Measurements from ENCODE around the gene WWOX.

WWOX gene

DNA sequence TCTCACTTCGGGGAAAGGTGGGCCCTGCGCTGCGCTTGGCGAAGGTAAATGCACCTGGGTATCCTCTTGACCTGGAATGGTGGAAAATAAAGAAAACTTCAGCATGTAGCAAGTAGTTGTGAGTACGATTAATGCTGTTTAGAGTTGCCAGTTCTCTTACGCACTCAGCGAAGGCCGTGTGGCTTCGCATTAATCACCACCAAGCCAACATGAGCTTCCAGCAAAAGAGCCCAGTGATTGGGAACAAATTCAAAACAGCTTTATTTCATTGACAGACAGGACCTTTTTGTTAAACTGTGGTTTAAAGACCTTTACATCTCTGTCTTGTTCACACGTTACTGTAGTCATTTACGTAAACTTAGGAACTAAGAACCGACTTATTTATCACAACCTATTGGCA, 969.7 kb downstream of the WWOX start:
- TF ChIP-seq POLR2A (IDR thresholded peaks at IDR 0.05; ENCODE audit: extremely low read depth, insufficient read length) (no peak), MYC (IDR thresholded peaks at IDR 0.05; ENCODE audit: low read depth, low read length) (no peak), MAX (IDR thresholded peaks at IDR 0.05; ENCODE audit: low read depth, low read length) (no peak)
- TF ChIP-seq, protein P1, sequence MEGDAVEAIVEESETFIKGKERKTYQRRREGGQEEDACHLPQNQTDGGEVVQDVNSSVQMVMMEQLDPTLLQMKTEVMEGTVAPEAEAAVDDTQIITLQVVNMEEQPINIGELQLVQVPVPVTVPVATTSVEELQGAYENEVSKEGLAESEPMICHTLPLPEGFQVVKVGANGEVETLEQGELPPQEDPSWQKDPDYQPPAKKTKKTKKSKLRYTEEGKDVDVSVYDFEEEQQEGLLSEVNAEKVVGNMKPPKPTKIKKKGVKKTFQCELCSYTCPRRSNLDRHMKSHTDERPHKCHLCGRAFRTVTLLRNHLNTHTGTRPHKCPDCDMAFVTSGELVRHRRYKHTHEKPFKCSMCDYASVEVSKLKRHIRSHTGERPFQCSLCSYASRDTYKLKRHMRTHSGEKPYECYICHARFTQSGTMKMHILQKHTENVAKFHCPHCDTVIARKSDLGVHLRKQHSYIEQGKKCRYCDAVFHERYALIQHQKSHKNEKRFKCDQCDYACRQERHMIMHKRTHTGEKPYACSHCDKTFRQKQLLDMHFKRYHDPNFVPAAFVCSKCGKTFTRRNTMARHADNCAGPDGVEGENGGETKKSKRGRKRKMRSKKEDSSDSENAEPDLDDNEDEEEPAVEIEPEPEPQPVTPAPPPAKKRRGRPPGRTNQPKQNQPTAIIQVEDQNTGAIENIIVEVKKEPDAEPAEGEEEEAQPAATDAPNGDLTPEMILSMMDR (IDR thresholded peaks at IDR 0.05; ENCODE audit: low read depth, low read length), result no peak
- no peak for DNase-seq (ENCODE audit: low read depth)
- no peak overlapping the region for H3K4me3 ChIP-seq (ENCODE audit: low read depth, low read length)

DNA sequence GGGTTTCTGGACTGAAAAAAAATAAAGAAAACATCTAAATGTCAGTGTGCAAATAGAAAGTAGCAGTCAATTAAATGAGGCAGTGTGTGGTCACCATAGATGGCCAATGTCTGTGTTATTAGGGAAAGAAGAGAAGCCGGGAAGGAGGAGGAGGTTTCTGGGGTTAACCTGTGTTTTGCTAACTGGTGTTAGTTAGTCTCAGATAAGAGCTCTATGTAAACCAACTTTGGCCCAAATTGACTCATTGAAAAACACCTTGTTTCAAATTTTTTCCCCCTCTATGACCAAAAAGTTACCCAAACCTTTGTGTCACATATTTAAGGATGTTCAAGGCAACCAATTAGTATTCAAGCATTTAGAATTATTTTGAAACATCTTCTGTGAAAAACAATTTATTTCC, 970.2 kb downstream of the WWOX start:
- DNase-seq (ENCODE audit: low read depth), result no peak
- H3K4me3 ChIP-seq (ENCODE audit: low read depth, low read length), result no peak overlapping the region
- TF ChIP-seq MYC (IDR thresholded peaks at IDR 0.05; ENCODE audit: low read depth, low read length) (no peak), POLR2A (IDR thresholded peaks at IDR 0.05; ENCODE audit: extremely low read depth, insufficient read length) (no peak), MAX (IDR thresholded peaks at IDR 0.05; ENCODE audit: low read depth, low read length) (no peak)
- TF ChIP-seq, protein P1 (IDR thresholded peaks at IDR 0.05; ENCODE audit: low read depth, low read length), result no peak

DNA sequence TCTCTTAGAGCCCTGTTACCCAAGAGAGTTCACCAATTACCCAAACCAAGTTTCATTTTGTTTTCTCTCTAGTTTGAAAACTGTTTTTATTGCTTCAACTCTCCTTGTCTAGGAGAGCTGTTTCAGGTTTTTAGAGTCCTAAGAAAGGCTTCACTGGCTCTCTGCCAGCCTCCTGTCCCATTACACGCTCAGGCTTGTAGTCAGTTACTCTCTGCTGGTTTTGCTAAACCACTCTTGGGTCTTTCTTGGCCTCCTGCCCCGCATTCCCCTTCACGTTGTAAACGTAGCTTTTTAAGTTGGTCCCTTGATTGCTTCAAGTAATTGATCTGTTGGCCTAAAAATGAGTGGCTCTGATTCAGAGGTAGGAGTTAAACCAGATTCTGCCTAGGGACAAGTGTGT, 972.0 kb downstream of the WWOX start:
- DNase-seq (ENCODE audit: low read depth), result no peak
- TF ChIP-seq, protein P1 (IDR thresholded peaks at IDR 0.05; ENCODE audit: low read depth, low read length), result no peak
- no peak for TF ChIP-seq POLR2A (IDR thresholded peaks at IDR 0.05; ENCODE audit: extremely low read depth, insufficient read length)
- TF ChIP-seq MYC (IDR thresholded peaks at IDR 0.05; ENCODE audit: low read depth, low read length), result no peak
- no peak for TF ChIP-seq MAX (IDR thresholded peaks at IDR 0.05; ENCODE audit: low read depth, low read length)
- H3K4me3 ChIP-seq (ENCODE audit: low read depth, low read length), result no peak overlapping the region

- TF ChIP-seq, protein P1 (IDR thresholded peaks at IDR 0.05; ENCODE audit: low read depth, low read length), result no peak
- no peak for TF ChIP-seq POLR2A (IDR thresholded peaks at IDR 0.05; ENCODE audit: extremely low read depth, insufficient read length)
- TF ChIP-seq MYC (IDR thresholded peaks at IDR 0.05; ENCODE audit: low read depth, low read length), result no peak
- no peak for TF ChIP-seq MAX (IDR thresholded peaks at IDR 0.05; ENCODE audit: low read depth, low read length)
- no peak overlapping the region for H3K4me3 ChIP-seq (ENCODE audit: low read depth, low read length)
- no peak for DNase-seq (ENCODE audit: low read depth)
Measured at GRCh38 chr16:79072517-79072916, 973.1 kb downstream of the WWOX start.

DNA sequence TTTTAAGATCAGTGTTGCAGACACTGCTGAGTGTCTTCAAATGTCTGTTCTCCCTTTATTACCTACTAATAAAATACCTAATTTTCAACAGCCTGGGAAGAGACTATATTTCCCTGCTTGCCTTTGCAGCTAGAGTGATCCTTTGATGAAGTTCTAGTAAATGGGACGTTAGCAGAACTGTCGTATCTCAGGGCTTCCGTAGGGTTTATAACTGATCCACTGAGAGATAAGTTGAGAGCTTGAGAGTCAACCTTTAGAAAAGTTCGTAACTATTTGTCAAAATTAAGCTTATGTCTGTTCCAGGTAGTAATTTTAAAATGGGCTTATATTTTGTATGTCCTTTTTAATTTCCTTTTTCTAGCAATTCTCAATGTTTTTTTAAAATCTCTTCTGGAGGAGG, 974.1 kb downstream of the WWOX start:
- no peak for TF ChIP-seq POLR2A (IDR thresholded peaks at IDR 0.05; ENCODE audit: extremely low read depth, insufficient read length)
- TF ChIP-seq MYC (IDR thresholded peaks at IDR 0.05; ENCODE audit: low read depth, low read length), result no peak
- TF ChIP-seq MAX (IDR thresholded peaks at IDR 0.05; ENCODE audit: low read depth, low read length), result no peak
- TF ChIP-seq, protein P1 (IDR thresholded peaks at IDR 0.05; ENCODE audit: low read depth, low read length), result no peak
- no peak overlapping the region for H3K4me3 ChIP-seq (ENCODE audit: low read depth, low read length)
- DNase-seq (ENCODE audit: low read depth), result no peak

DNA sequence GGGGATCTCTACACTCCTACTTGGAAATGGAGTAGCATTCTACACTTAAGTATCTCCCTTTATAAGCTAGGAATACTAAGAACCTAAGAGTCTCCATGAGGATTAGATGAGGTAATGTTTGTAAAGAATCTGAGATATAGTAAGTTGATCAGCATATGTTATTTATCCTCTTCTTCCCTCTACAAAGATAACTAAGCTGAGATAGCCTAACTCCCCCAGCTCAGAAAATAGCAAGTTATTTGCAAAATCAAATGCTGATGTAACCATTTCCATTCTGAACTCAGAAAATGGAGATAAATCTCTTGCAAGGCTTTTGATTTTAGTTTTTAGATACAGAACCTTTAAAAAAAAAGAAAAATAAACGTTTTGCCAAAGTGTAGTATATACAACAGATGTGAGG, 975.1 kb downstream of the WWOX start:
- TF ChIP-seq POLR2A (IDR thresholded peaks at IDR 0.05; ENCODE audit: extremely low read depth, insufficient read length), result no peak
- no peak for TF ChIP-seq MAX (IDR thresholded peaks at IDR 0.05; ENCODE audit: low read depth, low read length)
- TF ChIP-seq, protein P1 (IDR thresholded peaks at IDR 0.05; ENCODE audit: low read depth, low read length), result no peak
- TF ChIP-seq MYC (IDR thresholded peaks at IDR 0.05; ENCODE audit: low read depth, low read length), result no peak
- no peak for DNase-seq (ENCODE audit: low read depth)
- H3K4me3 ChIP-seq (ENCODE audit: low read depth, low read length), result no peak overlapping the region

Data from NB4 (cell line).